PC-9 (cell line): ENCODE results near the gene CENPVL3.

ENCODE experiments used
- EZH2 ChIP-seq: fragments of 200-600 bp; sonication (generic); IDR thresholded peaks from 2 replicates; pipeline ENCODE4 v1.8.0; 2017; ENCODE audit warnings: antibody characterized with exemption, low read depth
- TF ChIP-seq, protein P1 (sequence below): fragments of 200-600 bp; sonication (generic); conservative IDR thresholded peaks from 2 replicates; pipeline ENCODE4 v1.6.1; 2017; ENCODE audit warnings: mixed run types, antibody characterized with exemption, mild to moderate bottlenecking, moderate library complexity

DNA sequence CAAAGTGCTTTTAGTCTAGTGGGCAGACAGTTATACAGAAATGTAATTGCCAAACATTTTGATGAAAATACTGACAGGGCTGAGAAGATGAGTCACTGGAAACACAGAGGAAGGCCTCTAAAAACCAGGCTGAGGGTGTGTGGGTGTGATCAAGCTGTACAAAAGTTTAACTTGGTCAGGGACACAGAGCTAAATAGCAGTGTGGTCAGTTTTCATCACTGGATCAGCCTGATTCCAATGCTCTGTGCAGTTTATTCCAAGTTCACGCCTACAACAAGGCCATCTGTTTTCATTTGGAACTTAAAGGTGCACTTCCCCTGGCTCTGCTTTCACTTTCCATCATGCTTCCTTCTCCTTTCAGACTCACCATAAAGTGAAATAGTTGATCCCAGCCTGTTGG is 10.6 kb downstream of the CENPVL3 start:
- TF ChIP-seq, protein P1, sequence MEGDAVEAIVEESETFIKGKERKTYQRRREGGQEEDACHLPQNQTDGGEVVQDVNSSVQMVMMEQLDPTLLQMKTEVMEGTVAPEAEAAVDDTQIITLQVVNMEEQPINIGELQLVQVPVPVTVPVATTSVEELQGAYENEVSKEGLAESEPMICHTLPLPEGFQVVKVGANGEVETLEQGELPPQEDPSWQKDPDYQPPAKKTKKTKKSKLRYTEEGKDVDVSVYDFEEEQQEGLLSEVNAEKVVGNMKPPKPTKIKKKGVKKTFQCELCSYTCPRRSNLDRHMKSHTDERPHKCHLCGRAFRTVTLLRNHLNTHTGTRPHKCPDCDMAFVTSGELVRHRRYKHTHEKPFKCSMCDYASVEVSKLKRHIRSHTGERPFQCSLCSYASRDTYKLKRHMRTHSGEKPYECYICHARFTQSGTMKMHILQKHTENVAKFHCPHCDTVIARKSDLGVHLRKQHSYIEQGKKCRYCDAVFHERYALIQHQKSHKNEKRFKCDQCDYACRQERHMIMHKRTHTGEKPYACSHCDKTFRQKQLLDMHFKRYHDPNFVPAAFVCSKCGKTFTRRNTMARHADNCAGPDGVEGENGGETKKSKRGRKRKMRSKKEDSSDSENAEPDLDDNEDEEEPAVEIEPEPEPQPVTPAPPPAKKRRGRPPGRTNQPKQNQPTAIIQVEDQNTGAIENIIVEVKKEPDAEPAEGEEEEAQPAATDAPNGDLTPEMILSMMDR: no peak
- TF ChIP-seq EZH2: no peak
